ENCODE results near the gene REXO4.

DNA sequence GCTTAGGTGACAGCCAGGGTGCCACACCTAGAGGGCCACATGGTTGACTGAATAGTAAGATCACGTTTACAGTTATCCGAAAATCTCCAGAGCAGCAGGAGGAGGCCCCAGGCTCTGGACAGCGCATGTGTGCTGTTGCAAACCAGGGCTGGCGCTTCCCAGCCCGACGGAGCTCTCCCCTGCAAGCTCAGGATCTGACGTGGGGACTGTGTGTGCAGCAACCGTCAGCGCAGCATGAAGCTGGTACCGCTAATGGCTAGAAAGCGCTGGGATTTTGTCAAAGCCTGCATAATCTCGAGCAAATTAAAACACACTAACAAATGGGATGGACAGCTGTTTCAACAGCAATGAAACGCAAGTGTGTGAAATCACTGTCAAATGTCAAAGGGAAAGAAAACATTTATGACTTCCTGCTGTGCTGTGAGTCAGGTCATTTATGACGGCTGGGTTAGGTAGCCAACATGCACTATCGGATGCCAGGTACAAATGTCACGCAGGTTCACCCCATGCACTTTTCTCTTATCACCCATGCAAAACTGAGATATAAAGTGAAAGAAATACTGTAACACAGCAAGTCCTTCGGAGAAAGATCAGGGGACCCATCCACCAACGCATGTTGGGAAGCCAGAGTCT lies 49.4 kb downstream of the REXO4 start:
- TF ChIP-seq, protein P1, sequence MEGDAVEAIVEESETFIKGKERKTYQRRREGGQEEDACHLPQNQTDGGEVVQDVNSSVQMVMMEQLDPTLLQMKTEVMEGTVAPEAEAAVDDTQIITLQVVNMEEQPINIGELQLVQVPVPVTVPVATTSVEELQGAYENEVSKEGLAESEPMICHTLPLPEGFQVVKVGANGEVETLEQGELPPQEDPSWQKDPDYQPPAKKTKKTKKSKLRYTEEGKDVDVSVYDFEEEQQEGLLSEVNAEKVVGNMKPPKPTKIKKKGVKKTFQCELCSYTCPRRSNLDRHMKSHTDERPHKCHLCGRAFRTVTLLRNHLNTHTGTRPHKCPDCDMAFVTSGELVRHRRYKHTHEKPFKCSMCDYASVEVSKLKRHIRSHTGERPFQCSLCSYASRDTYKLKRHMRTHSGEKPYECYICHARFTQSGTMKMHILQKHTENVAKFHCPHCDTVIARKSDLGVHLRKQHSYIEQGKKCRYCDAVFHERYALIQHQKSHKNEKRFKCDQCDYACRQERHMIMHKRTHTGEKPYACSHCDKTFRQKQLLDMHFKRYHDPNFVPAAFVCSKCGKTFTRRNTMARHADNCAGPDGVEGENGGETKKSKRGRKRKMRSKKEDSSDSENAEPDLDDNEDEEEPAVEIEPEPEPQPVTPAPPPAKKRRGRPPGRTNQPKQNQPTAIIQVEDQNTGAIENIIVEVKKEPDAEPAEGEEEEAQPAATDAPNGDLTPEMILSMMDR (IDR thresholded peaks at IDR 0.05), result no peak
- TF ChIP-seq POLR2A (IDR thresholded peaks at IDR 0.05), result peak in 1 of 2 donors; percentile 13
